ENCODE data around the gene HOXA11. TPM values are rescaled to one million over a fixed set of nuclear protein-coding genes. Genes with fewer than 3 reads are reported as not detected.

The HOXA11 gene
- total and polyA plus RNA-seq, 10 of the 15 experiments (the other 5 are each of a cell fraction or from before 2014, with no cell fraction given) = not detected

GRCh38 chr7:27182861-27183681 is 2.0 kb downstream of the HOXA11 start (continued):
- TF ChIP-seq ZNF217 (IDR thresholded peaks at IDR 0.05) (no peak), IRF3 (IDR thresholded peaks at IDR 0.05) (no peak), RCOR1 (conservative IDR thresholded peaks at IDR 0.05; ENCODE audit: low read depth, low read length) (no peak), ASH2L (IDR thresholded peaks at IDR 0.05; ENCODE audit: borderline replicate concordance, low read depth) (no peak)

GRCh38 chr7:27182285-27182841 is 2.7 kb downstream of the HOXA11 start:
- RAD21 ChIA-PET (ENCODE audit: unreplicated experiment) = no interaction called here
- 13% methylated on average over 4 of the region's 4 CpGs for WGBS (ENCODE audit: insufficient coverage, insufficient replicate concordance, low lambda C conversion rate, missing lambda C conversion rate)
- ATAC-seq (no peak), FAIRE-seq (no peak), DNase-seq (ENCODE audit: low read depth, low spot score) (no peak)
- H3K4me2 ChIP-seq (ENCODE audit: control insufficient read depth, insufficient read depth) = no peak overlapping the region
- SMC1A ChIA-PET (ENCODE audit: uncharacterized antibody, unreplicated experiment) = no interaction called here
- no peaks in the 10 kb centered on the region for H3K79me2 ChIP-seq (ENCODE audit: control insufficient read depth, insufficient read depth, low read length)
- TF ChIP-seq ETV6 (conservative IDR thresholded peaks at IDR 0.05 in 1 of 2, IDR thresholded peaks at IDR 0.05 in 1 of 2; ENCODE audit: borderline replicate concordance in 1 of 2, low read depth in 1 of 2) = no peak
- TF ChIP-seq CEBPZ (IDR thresholded peaks at IDR 0.05; ENCODE audit: low read depth, low read length) = no peak
- TF ChIP-seq ZNF207 (IDR thresholded peaks at IDR 0.05; ENCODE audit: borderline replicate concordance) = no peak
- TF ChIP-seq ZNF24 (IDR thresholded peaks at IDR 0.05) = no peak
- TF ChIP-seq SKIL (IDR thresholded peaks at IDR 0.05; ENCODE audit: low read depth, poor library complexity, severe bottlenecking) = no peak
- TF ChIP-seq CHD4 (IDR thresholded peaks at IDR 0.05) = no peak
- in situ Hi-C loops (cut with MboI) (no loop called here), intact Hi-C loops (cut with micrococcal nuclease; ENCODE audit: unreplicated experiment) (no loop called here)
- no peak overlapping the region for H3K4me3 ChIP-seq
- H4K20me1 ChIP-seq (ENCODE audit: control insufficient read depth, insufficient read depth) = no peaks in the 10 kb centered on the region
- BruUV-seq (replicated peaks) = no TSS peak
- CTCF ChIA-PET = interaction anchor here (1.1 kb wide), 1 partner anchor 16 kb away, joined by 4 read pairs; no protein-coding TSS in a partner anchor
- no peaks in the 10 kb centered on the region for H3K36me3 ChIP-seq (ENCODE audit: control insufficient read depth in 2 of 2, insufficient read depth in 2 of 2, low read length in 1 of 2)
- H3K9me3 ChIP-seq (replicated peaks; ENCODE audit: control insufficient read depth, insufficient read depth, low read length) = no peaks in the 10 kb centered on the region; the same call in 2 of the 3 replicates
- H2AFZ ChIP-seq (ENCODE audit: control insufficient read depth, low read depth, low read length) = no peak overlapping the region
- no peak overlapping the region for H3K9ac ChIP-seq (ENCODE audit: control insufficient read depth, insufficient read depth, low read length)
- H3K27me3 ChIP-seq (replicated peaks in 1 of 2; ENCODE audit: control insufficient read depth in 2 of 2, insufficient read depth in 2 of 2, low read length in 1 of 2) = peaks cover 23 to 40% of the 10 kb centered on the region in 2 experiments
- POLR2A ChIA-PET = no interaction called here
- no peaks in the 10 kb centered on the region for H3K4me1 ChIP-seq (ENCODE audit: control insufficient read depth, insufficient read depth, low read length)
- H3K27ac ChIP-seq (ENCODE audit: control insufficient read depth, insufficient read depth) = no peak overlapping the region
